Type B pancreatic cell (in vitro differentiated cells): ENCODE data around the gene SGIP1. TPM values are rescaled to one million over a fixed set of nuclear protein-coding genes. Genes with fewer than 3 reads are reported as not detected.

Experiments
- DNase-seq: peaks from one replicate; pipeline ENCODE4 v3.0.0; 2021; ENCODE audit warnings: mixed read lengths; ENCODE audit not compliant: unreplicated experiment; ENCODE audit errors: extremely low spot score
- H3K27ac Mint-ChIP-seq: 2 replicates; pipeline ENCODE4 v1.8.0; 2021; ENCODE audit warnings: mild to moderate bottlenecking, mixed read lengths
- H3K27me3 Mint-ChIP-seq: 2 replicates; pipeline ENCODE4 v1.8.0; 2021; ENCODE audit warnings: mixed read lengths
- H3K36me3 Mint-ChIP-seq: 2 replicates; pipeline ENCODE4 v1.8.0; 2021; ENCODE audit warnings: mixed read lengths
- H3K4me1 Mint-ChIP-seq: one replicate; pipeline ENCODE4 v1.8.0; 2021; ENCODE audit warnings: mixed read lengths; ENCODE audit not compliant: unreplicated experiment
- H3K4me3 Mint-ChIP-seq: 2 replicates; pipeline ENCODE4 v1.8.0; 2021; ENCODE audit warnings: mild to moderate bottlenecking, mixed read lengths
- H3K9me3 Mint-ChIP-seq: 2 replicates; pipeline ENCODE4 v1.8.0; 2021; ENCODE audit warnings: mixed read lengths
- CTCF ChIP-seq: fragments of 200-600 bp; sonication (generic); conservative IDR thresholded peaks from 2 replicates; pipeline ENCODE4 v1.5.0; 2021; ENCODE audit warnings: antibody characterized with exemption, mild to moderate bottlenecking
- total RNA-seq: library from RNA; stranded (reverse); gene quantifications from 2 replicates; pipeline ENCODE4 v1.2.1, GENCODE V29; 2021; ENCODE audit warnings: low replicate concordance

The SGIP1 gene
- total RNA-seq, 1 donor from 2014 or later, result 3.4 TPM

DNA sequence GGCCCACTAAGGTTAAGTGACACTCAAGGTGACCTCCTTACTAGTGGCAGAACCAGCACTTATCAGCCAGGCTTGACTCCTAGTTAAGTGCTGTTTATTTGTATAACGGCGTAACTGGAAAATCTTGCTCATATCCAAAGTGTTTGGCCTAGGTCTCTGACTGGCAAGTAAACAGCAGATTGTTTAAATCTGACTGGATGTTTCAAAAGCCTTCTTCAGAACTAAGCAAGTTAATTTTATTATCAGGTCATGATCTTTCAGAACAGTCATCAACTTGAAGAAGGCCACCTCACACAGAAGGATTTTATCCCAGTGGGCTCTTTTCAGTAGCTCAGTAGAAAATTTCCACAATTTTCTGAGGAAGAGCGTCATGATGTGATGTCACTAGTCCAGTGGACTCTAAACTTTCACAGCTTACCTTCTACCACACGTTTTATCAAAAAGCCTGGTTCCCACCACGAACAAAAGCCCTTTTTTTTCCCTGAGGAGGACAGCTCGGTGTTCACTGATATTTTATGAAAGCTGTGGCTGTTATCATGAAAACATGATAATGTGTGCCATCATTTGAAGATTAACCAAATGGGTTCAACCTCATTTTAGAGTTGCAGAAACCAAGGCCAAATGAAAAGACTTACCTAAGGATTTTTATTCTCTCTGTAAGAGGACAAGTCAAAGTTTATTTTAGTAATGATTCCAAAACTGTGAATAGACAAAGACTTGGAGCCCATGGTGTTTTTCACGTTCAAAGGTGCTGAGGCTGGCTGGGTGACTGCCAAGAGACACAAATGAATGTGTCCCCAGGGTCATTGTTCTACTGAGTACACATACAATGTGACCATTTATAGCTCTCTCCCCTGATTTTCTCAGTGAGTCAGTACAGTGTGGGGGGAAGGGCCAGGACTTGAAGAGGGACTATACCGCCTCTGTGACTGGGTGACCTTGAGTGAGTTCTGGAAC, 9.1 kb downstream of the SGIP1 start:
- Mint-ChIP-seq H3K9me3 (no peaks in the 10 kb centered on the region), H3K4me1 (peaks cover 4% of the 10 kb centered on the region), H3K27me3 (no peaks in the 10 kb centered on the region), H3K27ac (peak overlapping the region; percentile 52), H3K4me3 (no peak overlapping the region), H3K36me3 (no peaks in the 10 kb centered on the region)
- TF ChIP-seq CTCF, result no peak
- DNase-seq, result no peak

DNA sequence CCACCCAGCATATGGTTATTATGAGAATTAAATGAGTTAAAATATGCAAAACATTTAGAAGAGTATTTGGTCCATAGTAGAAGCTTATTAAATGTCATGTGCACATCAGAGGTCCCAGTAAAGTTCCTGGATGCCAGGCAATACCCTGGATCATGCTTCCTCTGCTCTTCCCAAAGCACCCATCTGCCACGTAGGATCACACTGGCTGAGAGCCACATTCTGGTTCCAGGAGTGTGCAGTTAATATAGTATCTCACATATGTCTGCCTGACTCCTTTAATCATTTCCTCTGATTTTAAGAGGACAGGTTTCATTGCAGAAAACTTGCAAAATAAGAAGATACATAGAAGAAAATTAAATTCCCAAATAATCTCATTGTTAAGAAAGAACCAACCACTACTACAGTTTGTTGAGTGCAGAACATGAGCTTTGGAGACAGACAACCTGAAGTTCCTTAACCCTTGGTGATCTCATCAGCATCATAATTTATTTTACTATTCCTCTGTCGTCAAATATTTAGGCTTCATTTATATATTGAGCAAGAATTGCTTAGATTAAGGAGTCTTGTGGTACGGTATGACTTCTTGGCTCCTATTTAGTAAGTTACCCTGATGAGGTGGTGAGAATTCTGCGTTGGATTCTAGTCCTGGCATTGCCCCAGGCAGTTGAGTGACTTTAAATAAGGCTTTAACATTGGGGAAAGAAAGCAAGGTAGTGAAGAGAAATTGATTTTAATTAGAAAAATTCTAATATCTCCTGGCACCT, 12.3 kb downstream of the SGIP1 start:
- no peaks in the 10 kb centered on the region for H3K9me3 Mint-ChIP-seq
- H3K4me3 Mint-ChIP-seq, result no peak overlapping the region
- H3K36me3 Mint-ChIP-seq, result no peaks in the 10 kb centered on the region
- H3K4me1 Mint-ChIP-seq, result peaks cover 4% of the 10 kb centered on the region
- H3K27ac Mint-ChIP-seq, result no peak overlapping the region
- no peak for TF ChIP-seq CTCF
- DNase-seq, result no peak
- H3K27me3 Mint-ChIP-seq, result no peaks in the 10 kb centered on the region

- DNase-seq, result no peak
- H3K9me3 Mint-ChIP-seq, result no peaks in the 10 kb centered on the region
- no peak for TF ChIP-seq CTCF
- H3K4me3 Mint-ChIP-seq, result no peak overlapping the region
- no peaks in the 10 kb centered on the region for H3K36me3 Mint-ChIP-seq
- H3K27me3 Mint-ChIP-seq, result no peaks in the 10 kb centered on the region
- H3K27ac Mint-ChIP-seq, result no peak overlapping the region
- no peaks in the 10 kb centered on the region for H3K4me1 Mint-ChIP-seq
Observed at GRCh38 chr1:66549017-66549416, 15.1 kb downstream of the SGIP1 start.

GRCh38 chr1:66550243-66550642, 16.3 kb downstream of the SGIP1 start:
- Mint-ChIP-seq H3K4me3 (no peak overlapping the region), H3K27ac (no peak overlapping the region), H3K9me3 (no peaks in the 10 kb centered on the region), H3K4me1 (no peaks in the 10 kb centered on the region), H3K36me3 (no peaks in the 10 kb centered on the region), H3K27me3 (no peaks in the 10 kb centered on the region)
- no peak for DNase-seq
- no peak for TF ChIP-seq CTCF

DNA sequence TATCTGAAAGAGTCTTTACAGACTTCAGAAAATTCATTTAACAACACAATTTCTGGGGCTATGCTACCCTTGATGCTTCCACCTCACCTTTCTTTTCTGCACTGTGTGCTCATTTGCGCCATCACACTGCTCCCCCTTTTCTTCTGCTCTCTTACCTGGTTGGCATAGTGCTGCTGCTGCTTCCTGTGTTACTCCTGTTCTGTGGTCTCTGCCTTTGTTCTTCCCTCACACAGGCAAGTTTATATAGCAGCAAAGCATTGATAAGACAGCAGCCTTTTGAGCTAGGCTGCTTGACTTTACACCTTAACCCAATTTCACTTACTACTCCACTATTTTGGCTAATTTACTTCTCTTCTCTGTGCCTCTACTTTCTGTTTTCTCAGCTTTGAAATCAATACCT, 18.3 kb downstream of the SGIP1 start:
- TF ChIP-seq CTCF, result no peak
- Mint-ChIP-seq H3K36me3 (no peaks in the 10 kb centered on the region), H3K27me3 (no peaks in the 10 kb centered on the region), H3K9me3 (no peaks in the 10 kb centered on the region), H3K4me3 (no peak overlapping the region), H3K4me1 (peaks cover under 1% of the 10 kb centered on the region), H3K27ac (no peak overlapping the region)
- no peak for DNase-seq
